RWPE2 (cell line): ENCODE data around the gene VPS26B.
A peak's percentile ranks its signal among the peaks of the same experiment; 100 is the strongest.

Source experiments
- ATAC-seq: fragments of 200-7000 bp; cut with Tn5 transposase; 3 replicates; pipeline ENCODE4 v1.9.1; 2021; ENCODE audit warnings: low read depth
- DNase-seq: peaks from one replicate; pipeline ENCODE4 v3.0.0-alpha.2; 2020; ENCODE audit warnings: low spot score
- H3K27ac ChIP-seq: fragments of 450-650 bp; 2 replicates; pipeline ENCODE4 v1.5.1; 2017; ENCODE audit warnings: mild to moderate bottlenecking; ENCODE audit not compliant: poor library complexity, severe bottlenecking
- H3K27me3 ChIP-seq: fragments of 250-450 bp; sonication (Bioruptor Pico); 2 replicates; pipeline ENCODE4 v1.5.1; 2021; ENCODE audit warnings: mild to moderate bottlenecking, moderate library complexity; ENCODE audit not compliant: insufficient read depth, poor library complexity, severe bottlenecking
- H3K36me3 ChIP-seq: fragments of 250-450 bp; sonication (Bioruptor Pico); 2 replicates; pipeline ENCODE4 v1.5.1; 2020; ENCODE audit warnings: low read depth, mild to moderate bottlenecking, moderate library complexity
- H3K4me1 ChIP-seq: fragments of 250-450 bp; sonication (Bioruptor Pico); 2 replicates; pipeline ENCODE4 v1.5.1; 2021; ENCODE audit warnings: mild to moderate bottlenecking, moderate library complexity; ENCODE audit not compliant: insufficient read depth, poor library complexity, severe bottlenecking
- H3K4me3 ChIP-seq: fragments of 250-450 bp; sonication (Bioruptor Pico); 2 replicates; pipeline ENCODE4 v1.5.1; 2021; ENCODE audit warnings: mild to moderate bottlenecking, moderate library complexity; ENCODE audit not compliant: severe bottlenecking
- H3K9me3 ChIP-seq: fragments of 250-450 bp; sonication (Bioruptor Pico); 2 replicates; pipeline ENCODE4 v1.5.1; 2021; ENCODE audit warnings: mild to moderate bottlenecking, moderate library complexity; ENCODE audit not compliant: severe bottlenecking
- TF ChIP-seq, protein P1 (sequence below): fragments of 450-650 bp; IDR thresholded peaks from one replicate; pipeline ENCODE4 v1.5.1; 2017; ENCODE audit warnings: mild to moderate bottlenecking, moderate library complexity; ENCODE audit not compliant: poor library complexity, severe bottlenecking

Gene VPS26B

DNA sequence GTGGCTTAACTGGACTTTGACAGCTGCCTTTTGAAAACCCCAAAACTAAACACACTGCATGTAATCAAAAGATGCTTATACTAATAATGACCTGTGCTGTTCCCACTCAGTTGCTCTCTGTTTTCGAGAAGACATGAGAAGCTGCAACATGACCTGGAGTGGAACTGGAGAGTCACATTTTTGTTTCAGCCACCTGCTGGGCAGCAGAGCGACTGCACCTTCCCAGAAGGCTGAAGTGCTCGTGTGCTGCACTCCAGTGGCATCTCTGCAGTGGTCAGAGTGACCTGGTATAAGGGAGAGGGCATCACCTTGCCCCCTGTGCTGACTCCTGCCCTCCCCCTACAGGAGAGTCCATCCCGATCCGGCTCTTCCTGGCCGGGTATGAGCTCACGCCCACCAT, 20.1 kb downstream of the VPS26B start:
- H3K27me3 ChIP-seq: no peaks in the 10 kb centered on the region
- no peaks in the 10 kb centered on the region for H3K9me3 ChIP-seq
- peaks cover 60% of the 10 kb centered on the region for H3K36me3 ChIP-seq
- H3K4me3 ChIP-seq: no peak overlapping the region
- TF ChIP-seq, protein P1, sequence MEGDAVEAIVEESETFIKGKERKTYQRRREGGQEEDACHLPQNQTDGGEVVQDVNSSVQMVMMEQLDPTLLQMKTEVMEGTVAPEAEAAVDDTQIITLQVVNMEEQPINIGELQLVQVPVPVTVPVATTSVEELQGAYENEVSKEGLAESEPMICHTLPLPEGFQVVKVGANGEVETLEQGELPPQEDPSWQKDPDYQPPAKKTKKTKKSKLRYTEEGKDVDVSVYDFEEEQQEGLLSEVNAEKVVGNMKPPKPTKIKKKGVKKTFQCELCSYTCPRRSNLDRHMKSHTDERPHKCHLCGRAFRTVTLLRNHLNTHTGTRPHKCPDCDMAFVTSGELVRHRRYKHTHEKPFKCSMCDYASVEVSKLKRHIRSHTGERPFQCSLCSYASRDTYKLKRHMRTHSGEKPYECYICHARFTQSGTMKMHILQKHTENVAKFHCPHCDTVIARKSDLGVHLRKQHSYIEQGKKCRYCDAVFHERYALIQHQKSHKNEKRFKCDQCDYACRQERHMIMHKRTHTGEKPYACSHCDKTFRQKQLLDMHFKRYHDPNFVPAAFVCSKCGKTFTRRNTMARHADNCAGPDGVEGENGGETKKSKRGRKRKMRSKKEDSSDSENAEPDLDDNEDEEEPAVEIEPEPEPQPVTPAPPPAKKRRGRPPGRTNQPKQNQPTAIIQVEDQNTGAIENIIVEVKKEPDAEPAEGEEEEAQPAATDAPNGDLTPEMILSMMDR: peak; percentile 42
- H3K27ac ChIP-seq: no peak overlapping the region
- DNase-seq (no peak), ATAC-seq (peak; percentile 69)
- H3K4me1 ChIP-seq: no peaks in the 10 kb centered on the region

DNA sequence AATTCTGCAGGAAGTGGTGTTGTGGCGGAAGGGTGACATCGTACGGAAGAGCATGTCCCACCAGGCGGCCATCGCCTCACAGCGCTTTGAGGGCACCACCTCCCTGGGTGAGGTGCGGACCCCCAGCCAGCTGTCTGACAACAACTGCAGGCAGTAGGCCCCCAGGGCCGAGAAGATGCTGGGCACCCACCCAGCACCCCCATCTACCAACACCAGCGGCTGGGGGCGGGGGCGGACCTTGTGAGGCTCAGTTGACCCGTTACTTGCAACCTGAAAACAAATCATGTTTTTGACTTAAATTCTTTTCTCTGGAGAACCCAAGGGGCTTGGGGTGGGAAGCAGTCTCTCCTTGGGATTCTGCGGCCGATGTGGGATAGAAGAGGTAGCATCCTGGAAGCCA, 21.0 kb downstream of the VPS26B start:
- H3K9me3 ChIP-seq: no peaks in the 10 kb centered on the region

DNA sequence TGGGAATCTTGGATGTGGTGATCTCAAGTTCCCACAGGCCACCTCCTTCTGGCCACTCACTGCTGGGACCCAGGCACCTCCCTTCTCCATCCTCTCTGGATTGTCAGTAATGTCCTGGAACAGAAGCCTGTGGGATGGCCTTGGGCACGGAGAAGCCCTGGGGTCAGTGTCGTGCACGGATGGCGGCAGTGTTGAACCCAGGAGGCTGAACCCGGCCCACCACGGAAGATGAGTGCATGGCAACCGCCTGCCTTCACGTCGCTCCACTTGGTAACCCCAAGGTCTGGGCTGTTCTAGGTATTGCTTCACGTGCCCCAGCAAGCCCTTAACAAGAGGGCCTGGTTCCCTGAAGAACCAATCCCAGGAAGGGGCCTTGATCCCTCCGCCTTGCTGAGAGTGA, 21.6 kb downstream of the VPS26B start:
- no peaks in the 10 kb centered on the region for H3K4me1 ChIP-seq
- no peak overlapping the region for H3K4me3 ChIP-seq
- TF ChIP-seq, protein P1: no peak
- H3K36me3 ChIP-seq: peaks cover 62% of the 10 kb centered on the region
- no peak overlapping the region for H3K27ac ChIP-seq
- ATAC-seq: no peak
- no peaks in the 10 kb centered on the region for H3K27me3 ChIP-seq
- no peaks in the 10 kb centered on the region for H3K9me3 ChIP-seq
- no peak for DNase-seq

More for the DNA sequence above, 21.0 kb downstream of the VPS26B start:
- ATAC-seq: no peak
- no peaks in the 10 kb centered on the region for H3K4me1 ChIP-seq
- no peaks in the 10 kb centered on the region for H3K27me3 ChIP-seq
- DNase-seq: no peak
- no peak overlapping the region for H3K4me3 ChIP-seq
- peaks cover 60% of the 10 kb centered on the region for H3K36me3 ChIP-seq
- H3K27ac ChIP-seq: no peak overlapping the region
- TF ChIP-seq, protein P1: no peak

DNA sequence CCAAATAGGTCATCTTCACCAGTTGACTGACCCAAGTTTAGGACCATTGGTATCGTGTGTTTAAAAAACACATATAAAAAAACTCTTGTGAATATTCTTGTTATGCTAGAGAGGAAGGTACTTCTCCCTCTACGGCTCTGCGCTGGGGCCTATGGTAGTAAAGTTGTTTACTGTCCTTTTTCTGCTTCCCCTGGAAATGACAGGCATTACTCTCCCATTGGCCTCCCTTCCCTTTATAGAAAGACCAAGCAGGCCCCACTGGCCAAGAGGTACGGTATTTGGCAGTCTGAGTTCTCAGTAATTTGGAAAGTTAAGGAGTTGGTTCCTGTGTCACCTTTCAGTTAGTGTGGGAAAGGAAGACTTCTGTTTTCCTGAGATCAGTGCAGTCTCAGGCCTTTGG, 22.2 kb downstream of the VPS26B start:
- Histone ChIP-seq H3K4me1 (no peaks in the 10 kb centered on the region), H3K9me3 (no peaks in the 10 kb centered on the region), H3K36me3 (peaks cover 68% of the 10 kb centered on the region), H3K27ac (no peak overlapping the region), H3K4me3 (no peak overlapping the region), H3K27me3 (no peaks in the 10 kb centered on the region)
- DNase-seq (no peak), ATAC-seq (no peak)
- TF ChIP-seq, protein P1: no peak

DNA sequence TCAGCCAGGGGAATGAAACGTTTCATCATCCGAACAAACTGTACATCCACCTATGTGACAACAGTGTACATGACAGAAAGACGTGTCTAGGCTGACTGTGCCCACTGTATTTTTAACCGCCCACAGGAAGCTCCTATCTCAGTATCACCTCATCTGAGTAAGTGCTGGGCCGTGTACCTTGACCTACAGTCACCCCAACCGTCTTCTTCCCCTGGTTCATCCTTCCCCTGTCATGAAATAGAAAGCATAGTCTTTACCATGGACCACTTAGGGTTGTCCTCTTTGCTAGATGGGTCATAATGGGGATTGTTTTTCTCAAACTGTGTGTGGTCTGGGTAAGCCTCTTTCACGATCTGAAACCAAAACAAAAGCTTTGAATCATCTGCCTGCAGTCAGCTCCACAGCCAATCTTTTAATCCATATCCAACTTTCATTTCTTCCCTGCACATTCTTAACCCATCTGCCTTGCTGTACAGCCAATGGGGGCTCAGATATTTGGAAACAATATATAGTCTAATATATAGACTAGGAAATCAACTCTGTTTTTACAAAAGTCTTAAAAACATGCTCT, 24.5 kb downstream of the VPS26B start:
- no peak for ATAC-seq
- TF ChIP-seq, protein P1: no peak
- no peak overlapping the region for H3K27ac ChIP-seq

More for the DNA sequence above, 24.5 kb downstream of the VPS26B start:
- no peaks in the 10 kb centered on the region for H3K9me3 ChIP-seq
- H3K36me3 ChIP-seq: peaks cover 61% of the 10 kb centered on the region
- no peak overlapping the region for H3K4me3 ChIP-seq
- no peaks in the 10 kb centered on the region for H3K27me3 ChIP-seq
- peaks cover 4% of the 10 kb centered on the region for H3K4me1 ChIP-seq
- no peak for DNase-seq
